OCI-LY1 (cell line): Measurements from ENCODE around the gene ZNF282.

Experiments
- H2AFZ ChIP-seq: fragments of 200-600 bp; sonication (generic), shearing (Covaris generic); 2 replicates; pipeline ENCODE4 v1.6.0; 2014; ENCODE audit warnings: antibody characterized with exemption, mild to moderate bottlenecking, low read length
- H3F3A ChIP-seq: fragments of 200-600 bp; sonication (generic), shearing (Covaris generic); 2 replicates; pipeline ENCODE4 v1.6.0; 2014; ENCODE audit warnings: mild to moderate bottlenecking, antibody characterized with exemption, low read length, moderate library complexity; ENCODE audit not compliant: insufficient read depth
- H3K27ac ChIP-seq: fragments of 200-600 bp; sonication (generic); 2 replicates; pipeline ENCODE4 v1.5.1; 2014; ENCODE audit warnings: low read length, mixed run types, mild to moderate bottlenecking, low read depth; ENCODE audit not compliant: poor library complexity, severe bottlenecking
- H3K27me3 ChIP-seq: fragments of 200-600 bp; sonication (generic); 2 replicates; pipeline ENCODE4 v1.6.0; 2014; ENCODE audit warnings: antibody characterized with exemption, mild to moderate bottlenecking, low read length, moderate library complexity; ENCODE audit not compliant: insufficient read depth
- H3K36me3 ChIP-seq: fragments of 200-600 bp; sonication (generic); 2 replicates; pipeline ENCODE4 v1.6.1; 2014; ENCODE audit warnings: mild to moderate bottlenecking, antibody characterized with exemption, low read length, moderate library complexity, mixed read lengths; ENCODE audit not compliant: insufficient read depth
- H3K4me1 ChIP-seq: fragments of 200-600 bp; sonication (generic); 2 replicates; pipeline ENCODE4 v1.5.1; 2014; ENCODE audit warnings: mild to moderate bottlenecking, low read length, moderate library complexity; ENCODE audit not compliant: insufficient read depth, severe bottlenecking
- H3K4me2 ChIP-seq: fragments of 200-600 bp; sonication (generic), shearing (Covaris generic); 2 replicates; pipeline ENCODE4 v1.6.1; 2014; ENCODE audit warnings: low read length
- H3K4me3 ChIP-seq: fragments of 200-600 bp; sonication (generic); 2 replicates; pipeline ENCODE4 v1.5.1; 2014; ENCODE audit warnings: low read length, low read depth, mild to moderate bottlenecking, mixed read lengths; ENCODE audit not compliant: poor library complexity, severe bottlenecking
- H3K79me2 ChIP-seq: fragments of 200-600 bp; shearing (Covaris generic); 2 replicates; pipeline ENCODE4 v1.6.1; 2016; ENCODE audit warnings: mixed run types, low read length, mixed read lengths; ENCODE audit not compliant: insufficient read depth
- H3K9ac ChIP-seq: fragments of 200-600 bp; sonication (generic), shearing (Covaris generic); 2 replicates; pipeline ENCODE4 v1.6.1; 2014; ENCODE audit warnings: mild to moderate bottlenecking, low read length, mixed read lengths
- H3K9me2 ChIP-seq: fragments of 200-600 bp; sonication (generic), shearing (Covaris generic); 2 replicates; pipeline ENCODE4 v1.6.1; 2014; ENCODE audit warnings: low read depth, mild to moderate bottlenecking, low read length, mixed read lengths
- H3K9me3 ChIP-seq: fragments of 200-600 bp; shearing (Covaris generic); 2 replicates; pipeline ENCODE4 v1.6.1; 2014; ENCODE audit warnings: low read length, mixed read lengths
- H4K20me1 ChIP-seq: fragments of 200-600 bp; sonication (generic), shearing (Covaris generic); 2 replicates; pipeline ENCODE4 v1.6.0; 2016; ENCODE audit warnings: mild to moderate bottlenecking, low read length; ENCODE audit not compliant: insufficient read depth
- EZH2 ChIP-seq: fragments of 200-600 bp; sonication (generic), shearing (Covaris generic); IDR thresholded peaks from 2 replicates; pipeline ENCODE4 v1.8.0; 2017; ENCODE audit warnings: borderline replicate concordance, mixed run types, mild to moderate bottlenecking, antibody characterized with exemption, low read length, moderate library complexity, mixed read lengths
- TF ChIP-seq, protein P1 (sequence below): fragments of 200-600 bp; sonication (generic), shearing (Covaris generic); IDR thresholded peaks from 2 replicates; pipeline ENCODE4 v1.5.1; 2017; ENCODE audit warnings: mild to moderate bottlenecking, antibody characterized with exemption, low read length, moderate library complexity, mixed read lengths

ZNF282 gene

GRCh38 chr7:149198161-149198816 lies 2.9 kb downstream of the ZNF282 start:
- Histone ChIP-seq H4K20me1 (no peaks in the 10 kb centered on the region), H3K36me3 (peaks cover 43% of the 10 kb centered on the region), H3K4me2 (no peak overlapping the region), H3K27ac (no peak overlapping the region), H2AFZ (no peak overlapping the region), H3K4me1 (peaks cover 16% of the 10 kb centered on the region), H3F3A (no peaks in the 10 kb centered on the region), H3K9ac (no peak overlapping the region), H3K4me3 (no peak overlapping the region), H3K79me2 (no peaks in the 10 kb centered on the region), H3K9me3 (no peaks in the 10 kb centered on the region), H3K27me3 (no peaks in the 10 kb centered on the region), H3K9me2 (no peaks in the 10 kb centered on the region)
- TF ChIP-seq EZH2 = no peak
- TF ChIP-seq, protein P1, sequence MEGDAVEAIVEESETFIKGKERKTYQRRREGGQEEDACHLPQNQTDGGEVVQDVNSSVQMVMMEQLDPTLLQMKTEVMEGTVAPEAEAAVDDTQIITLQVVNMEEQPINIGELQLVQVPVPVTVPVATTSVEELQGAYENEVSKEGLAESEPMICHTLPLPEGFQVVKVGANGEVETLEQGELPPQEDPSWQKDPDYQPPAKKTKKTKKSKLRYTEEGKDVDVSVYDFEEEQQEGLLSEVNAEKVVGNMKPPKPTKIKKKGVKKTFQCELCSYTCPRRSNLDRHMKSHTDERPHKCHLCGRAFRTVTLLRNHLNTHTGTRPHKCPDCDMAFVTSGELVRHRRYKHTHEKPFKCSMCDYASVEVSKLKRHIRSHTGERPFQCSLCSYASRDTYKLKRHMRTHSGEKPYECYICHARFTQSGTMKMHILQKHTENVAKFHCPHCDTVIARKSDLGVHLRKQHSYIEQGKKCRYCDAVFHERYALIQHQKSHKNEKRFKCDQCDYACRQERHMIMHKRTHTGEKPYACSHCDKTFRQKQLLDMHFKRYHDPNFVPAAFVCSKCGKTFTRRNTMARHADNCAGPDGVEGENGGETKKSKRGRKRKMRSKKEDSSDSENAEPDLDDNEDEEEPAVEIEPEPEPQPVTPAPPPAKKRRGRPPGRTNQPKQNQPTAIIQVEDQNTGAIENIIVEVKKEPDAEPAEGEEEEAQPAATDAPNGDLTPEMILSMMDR = no peak

- no peaks in the 10 kb centered on the region for H3K79me2 ChIP-seq
- no peaks in the 10 kb centered on the region for H4K20me1 ChIP-seq
- TF ChIP-seq EZH2 = no peak
- TF ChIP-seq, protein P1 = no peak
- no peaks in the 10 kb centered on the region for H3K9me3 ChIP-seq
- no peak overlapping the region for H3K4me3 ChIP-seq
- H3K27me3 ChIP-seq = no peaks in the 10 kb centered on the region
- H2AFZ ChIP-seq = no peak overlapping the region
- H3K4me2 ChIP-seq = no peak overlapping the region
- no peaks in the 10 kb centered on the region for H3K9me2 ChIP-seq
- H3K27ac ChIP-seq = no peak overlapping the region
- no peaks in the 10 kb centered on the region for H3F3A ChIP-seq
- no peak overlapping the region for H3K9ac ChIP-seq
- H3K36me3 ChIP-seq = peaks cover 54% of the 10 kb centered on the region
- peaks cover 16% of the 10 kb centered on the region for H3K4me1 ChIP-seq
Measured at GRCh38 chr7:149199234-149199995, 4.1 kb downstream of the ZNF282 start.

DNA sequence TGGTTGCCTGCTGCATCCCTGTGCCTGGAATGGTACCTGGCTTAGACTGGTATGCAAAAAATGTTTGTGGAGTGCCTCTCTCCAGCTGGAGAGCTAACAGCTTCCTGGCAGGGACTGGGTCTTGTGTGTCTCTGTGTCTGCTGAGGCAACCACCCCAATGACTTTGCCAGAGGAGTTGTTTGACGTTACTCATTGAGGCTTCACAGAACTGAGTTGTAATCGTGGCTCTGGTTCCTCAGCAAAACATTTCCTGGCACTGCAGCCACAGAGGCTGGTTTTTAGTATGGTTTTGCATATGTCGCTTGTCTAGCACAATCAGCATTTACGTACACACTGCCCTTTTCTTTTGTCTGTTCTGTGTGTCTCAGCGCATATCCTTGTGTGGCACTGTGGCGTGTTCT lies 7.5 kb downstream of the ZNF282 start:
- Histone ChIP-seq H2AFZ (no peak overlapping the region), H3K9me3 (no peaks in the 10 kb centered on the region), H3K9ac (no peak overlapping the region), H3K4me1 (no peaks in the 10 kb centered on the region), H3K79me2 (no peaks in the 10 kb centered on the region), H3K27me3 (no peaks in the 10 kb centered on the region), H3K9me2 (no peaks in the 10 kb centered on the region), H4K20me1 (no peaks in the 10 kb centered on the region), H3K4me3 (no peak overlapping the region), H3K4me2 (no peak overlapping the region), H3K27ac (no peak overlapping the region), H3F3A (no peaks in the 10 kb centered on the region), H3K36me3 (peaks cover 82% of the 10 kb centered on the region)
- TF ChIP-seq EZH2 = no peak
